Panc1 (cell line): ENCODE measurements around the gene GRK2. TPM values are rescaled to one million over a fixed set of nuclear protein-coding genes. Genes with fewer than 3 reads are reported as not detected.
"Not testable (repeated sequence)": the region's sequence is repeated elsewhere in the genome, so short reads cannot be mapped to it uniquely, and the experiment has no call there.

Experiments
- ATAC-seq: fragments of 200-7000 bp; cut with Tn5 transposase; 2 replicates; pipeline ENCODE4 v1.9.1; 2020; ENCODE audit warnings: mild to moderate bottlenecking, moderate library complexity
- BruUV-seq: library from RNA; stranded (reverse); fragments of 400-500 nt; replicated peaks from 2 replicates; lab custom pipeline; 2021; lab: Mats Ljungman, UMichigan
- CTCF ChIA-PET: fragments of 300-600 bp; sonication (Branson Sonifier 250); formaldehyde crosslinking; loops from one replicate; lab custom pipeline; 2022; ENCODE audit warnings: antibody characterized with exemption; lab: Charles Lee
- POLR2A ChIA-PET: fragments of 300-600 bp; sonication (Branson Sonifier 250); formaldehyde crosslinking; loops from one replicate; lab custom pipeline; 2022; ENCODE audit warnings: antibody characterized with exemption; lab: Charles Lee
- DNase-seq: peaks from one replicate; pipeline ENCODE4 v3.0.0-alpha.2; 2010; ENCODE audit warnings: low read depth, low spot score
- H3K27ac ChIP-seq: 2 replicates; pipeline ENCODE4 v1.5.1; 2011; ENCODE audit warnings: mild to moderate bottlenecking, low read length, inconsistent platforms
- H3K27me3 ChIP-seq: fragments of 200-500 bp; sonication (Bioruptor generic); 2 replicates; pipeline ENCODE4 v1.6.0; 2014; ENCODE audit warnings: low read length, inconsistent platforms; ENCODE audit not compliant: control insufficient read depth, insufficient read depth
- H3K36me3 ChIP-seq: fragments of 200-500 bp; sonication (Bioruptor generic); 2 replicates; pipeline ENCODE4 v1.5.1; 2014; ENCODE audit warnings: inconsistent platforms, mild to moderate bottlenecking, low read length, moderate library complexity; ENCODE audit not compliant: control insufficient read depth, insufficient read depth
- H3K4me1 ChIP-seq: 2 replicates; pipeline ENCODE4 v1.5.1; 2011; ENCODE audit warnings: inconsistent platforms, mild to moderate bottlenecking, low read length, moderate library complexity; ENCODE audit not compliant: control insufficient read depth, insufficient read depth
- H3K4me3 ChIP-seq, 2 experiments: 2 replicates each; pipeline ENCODE4 v1.5.1; 2011 to 2012; ENCODE audit warnings: low read depth in 2 of 2, low read length in 2 of 2, mild to moderate bottlenecking in 2 of 2, inconsistent platforms in 1 of 2, moderate library complexity in 1 of 2
- H3K9me3 ChIP-seq: fragments of 200-500 bp; sonication (Bioruptor generic); 2 replicates; pipeline ENCODE4 v1.5.1; 2014; ENCODE audit warnings: low read depth, mild to moderate bottlenecking, inconsistent platforms, low read length, moderate library complexity; ENCODE audit not compliant: control insufficient read depth, insufficient read depth
- CTCF ChIP-seq: fragments of 450-650 bp; IDR thresholded peaks from 2 replicates; pipeline ENCODE4 v1.5.1; 2017; ENCODE audit warnings: mild to moderate bottlenecking
- POLR2AphosphoS5 ChIP-seq: IDR thresholded peaks from 2 replicates; pipeline ENCODE4 v1.6.1; 2012; ENCODE audit warnings: mild to moderate bottlenecking, low read depth, low read length, moderate library complexity
- SIN3A ChIP-seq: IDR thresholded peaks from 2 replicates; pipeline ENCODE4 v1.6.1; 2012; ENCODE audit warnings: low read depth, mild to moderate bottlenecking, low read length, moderate library complexity, borderline replicate concordance; ENCODE audit not compliant: insufficient read depth
- TCF7L2 ChIP-seq: IDR thresholded peaks from 2 replicates; pipeline ENCODE4 v1.6.1; 2011; ENCODE audit warnings: mild to moderate bottlenecking, low read depth, low read length, inconsistent platforms
- in situ Hi-C: cut with HindIII; loops from 2 replicates; pipeline ENCODE4 v1.10.0; 2016; ENCODE audit warnings: low sequenced_read_pairs, low pct_unique_long_range_greater_than_20kb
- intact Hi-C: fragments of 100-400 bp; cut with micrococcal nuclease; formaldehyde crosslinking; loops from one replicate; pipeline ENCODE4 v1.10.0; 2022; ENCODE audit not compliant: unreplicated experiment
- total RNA-seq: library from RNA; stranded (reverse); gene quantifications from one replicate; pipeline ENCODE4 v1.2.1, GENCODE V29; 2021; ENCODE audit not compliant: unreplicated experiment
- TF ChIP-seq, protein P1 (sequence below), 2 experiments: IDR thresholded peaks; 2 replicates each; pipeline ENCODE4 v1.6.1; 2011 to 2012; ENCODE audit warnings: low read depth in 2 of 2, control low read depth in 1 of 2, low read length in 1 of 2, mild to moderate bottlenecking in 1 of 2, moderate library complexity in 1 of 2; ENCODE audit not compliant: insufficient read depth in 1 of 2

GRK2 gene
- total RNA-seq, 1 experiment from 2014 or later, result 103 TPM

- intact Hi-C loops, result loop anchor here (10.0 kb wide), 1 partner anchor 124 kb away; no protein-coding TSS in a partner anchor
- ChIA-PET CTCF (no interaction called here), POLR2A (no interaction called here)
- Histone ChIP-seq H3K36me3 (peaks cover 4% of the 10 kb centered on the region; the same call in 1 of the 2 replicates), H3K27ac (no peak overlapping the region), H3K27me3 (no peaks in the 10 kb centered on the region), H3K4me1 (peaks cover 13% of the 10 kb centered on the region), H3K4me3 (no peak overlapping the region), H3K9me3 (no peaks in the 10 kb centered on the region)
- no peak for TF ChIP-seq CTCF
- TF ChIP-seq POLR2AphosphoS5, result no peak
- TF ChIP-seq, protein P1, sequence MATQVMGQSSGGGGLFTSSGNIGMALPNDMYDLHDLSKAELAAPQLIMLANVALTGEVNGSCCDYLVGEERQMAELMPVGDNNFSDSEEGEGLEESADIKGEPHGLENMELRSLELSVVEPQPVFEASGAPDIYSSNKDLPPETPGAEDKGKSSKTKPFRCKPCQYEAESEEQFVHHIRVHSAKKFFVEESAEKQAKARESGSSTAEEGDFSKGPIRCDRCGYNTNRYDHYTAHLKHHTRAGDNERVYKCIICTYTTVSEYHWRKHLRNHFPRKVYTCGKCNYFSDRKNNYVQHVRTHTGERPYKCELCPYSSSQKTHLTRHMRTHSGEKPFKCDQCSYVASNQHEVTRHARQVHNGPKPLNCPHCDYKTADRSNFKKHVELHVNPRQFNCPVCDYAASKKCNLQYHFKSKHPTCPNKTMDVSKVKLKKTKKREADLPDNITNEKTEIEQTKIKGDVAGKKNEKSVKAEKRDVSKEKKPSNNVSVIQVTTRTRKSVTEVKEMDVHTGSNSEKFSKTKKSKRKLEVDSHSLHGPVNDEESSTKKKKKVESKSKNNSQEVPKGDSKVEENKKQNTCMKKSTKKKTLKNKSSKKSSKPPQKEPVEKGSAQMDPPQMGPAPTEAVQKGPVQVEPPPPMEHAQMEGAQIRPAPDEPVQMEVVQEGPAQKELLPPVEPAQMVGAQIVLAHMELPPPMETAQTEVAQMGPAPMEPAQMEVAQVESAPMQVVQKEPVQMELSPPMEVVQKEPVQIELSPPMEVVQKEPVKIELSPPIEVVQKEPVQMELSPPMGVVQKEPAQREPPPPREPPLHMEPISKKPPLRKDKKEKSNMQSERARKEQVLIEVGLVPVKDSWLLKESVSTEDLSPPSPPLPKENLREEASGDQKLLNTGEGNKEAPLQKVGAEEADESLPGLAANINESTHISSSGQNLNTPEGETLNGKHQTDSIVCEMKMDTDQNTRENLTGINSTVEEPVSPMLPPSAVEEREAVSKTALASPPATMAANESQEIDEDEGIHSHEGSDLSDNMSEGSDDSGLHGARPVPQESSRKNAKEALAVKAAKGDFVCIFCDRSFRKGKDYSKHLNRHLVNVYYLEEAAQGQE (IDR thresholded peaks at IDR 0.05; ENCODE audit: insufficient read depth in 1 of 2, low read depth in 2 of 2, low read length in 1 of 2), result no peak
- no peak for TF ChIP-seq SIN3A
- no peak for TF ChIP-seq TCF7L2
- no peak for DNase-seq
- ATAC-seq, result no peak
- in situ Hi-C loops, result no loop called here
- BruUV-seq, result no TSS peak
Observed at GRCh38 chr11:67260406-67260805, 5.9 kb upstream of the GRK2 start.

- H3K9me3 ChIP-seq, H3K36me3 ChIP-seq, in situ Hi-C loops, BruUV-seq, POLR2A ChIA-PET, H3K27me3 ChIP-seq, DNase-seq: not testable (repeated sequence)
- peak; percentile 60 for ATAC-seq
- 0 out of 2 replicates have a peak, but pooled peaks have one; percentile 6 for TF ChIP-seq POLR2AphosphoS5
- CTCF ChIA-PET, result interaction anchor here (0.6 to 3.6 kb wide), 7 partner anchors 21 to 330 kb away, joined by 3 to 21 read pairs (median 3); no protein-coding TSS in a partner anchor
- Histone ChIP-seq H3K4me3 (peak overlapping the region; percentile 27 to 57), H3K4me1 (peaks cover 16% of the 10 kb centered on the region), H3K27ac (peak overlapping the region; percentile 76; the same call in 1 of the 2 replicates)
- intact Hi-C loops, result loop anchor here (10.0 kb wide), 1 partner anchor 124 kb away; no protein-coding TSS in a partner anchor
Observed at GRCh38 chr11:67260885-67261639, 5.2 kb upstream of the GRK2 start.

- no peaks in the 10 kb centered on the region; the same call in 1 of the 2 replicates for H3K36me3 ChIP-seq
- in situ Hi-C loops, result no loop called here
- ATAC-seq, result no peak
- H3K4me3 ChIP-seq, result peak overlapping the region; percentile 27 to 57
- no peaks in the 10 kb centered on the region for H3K27me3 ChIP-seq
- 0 out of 2 replicates have a peak overlapping the region, but pooled peaks have one; percentile 12 for H3K27ac ChIP-seq
- peaks cover 16% of the 10 kb centered on the region for H3K4me1 ChIP-seq
- intact Hi-C loops, result loop anchor here (10.0 kb wide), 1 partner anchor 123 kb away; no protein-coding TSS in a partner anchor
- CTCF ChIA-PET, result interaction anchor here (0.6 to 3.6 kb wide), 7 partner anchors 21 to 329 kb away, joined by 3 to 21 read pairs (median 3); no protein-coding TSS in a partner anchor
- no peak for TF ChIP-seq POLR2AphosphoS5
- peak; percentile 69 for TF ChIP-seq CTCF
- TF ChIP-seq, protein P1 (IDR thresholded peaks at IDR 0.05; ENCODE audit: insufficient read depth in 1 of 2, low read depth in 2 of 2, low read length in 1 of 2), result no peak
- no peak for TF ChIP-seq TCF7L2
- no peak for TF ChIP-seq SIN3A
- no peak for DNase-seq
- no peaks in the 10 kb centered on the region for H3K9me3 ChIP-seq
- POLR2A ChIA-PET, result no interaction called here
- no TSS peak for BruUV-seq
Observed at GRCh38 chr11:67261640-67261945, 4.7 kb upstream of the GRK2 start.
